Dendritic cell treated with granulocyte-macrophage colony-stimulating factor and Interleukin-4, amounts not matched to agents 40 ng/mL and 50 ng/mL, for 4 days (primary cell): ENCODE measurements around the gene SURF4.

Experiments used
- H3K27ac Mint-ChIP-seq: one replicate; pipeline ENCODE4 v1.8.0; 2022; ENCODE audit warnings: mild to moderate bottlenecking, mixed read lengths
- H3K27me3 Mint-ChIP-seq: one replicate; pipeline ENCODE4 v1.8.0; 2022; ENCODE audit warnings: mild to moderate bottlenecking, mixed read lengths
- H3K36me3 Mint-ChIP-seq: one replicate; pipeline ENCODE4 v1.8.0; 2022; ENCODE audit warnings: low read depth, mixed read lengths
- H3K4me1 Mint-ChIP-seq: one replicate; pipeline ENCODE4 v1.8.0; 2022; ENCODE audit warnings: low read depth, mixed read lengths
- H3K4me3 Mint-ChIP-seq: one replicate; pipeline ENCODE4 v1.8.0; 2022; ENCODE audit warnings: mild to moderate bottlenecking, moderate library complexity, mixed read lengths
- H3K9me3 Mint-ChIP-seq: one replicate; pipeline ENCODE4 v1.8.0; 2022; ENCODE audit warnings: mixed read lengths
- intact Hi-C: fragments of 100-400 bp; cut with micrococcal nuclease; formaldehyde crosslinking; loops from one replicate; pipeline ENCODE4 v1.15.0; 2022

SURF4 gene

DNA sequence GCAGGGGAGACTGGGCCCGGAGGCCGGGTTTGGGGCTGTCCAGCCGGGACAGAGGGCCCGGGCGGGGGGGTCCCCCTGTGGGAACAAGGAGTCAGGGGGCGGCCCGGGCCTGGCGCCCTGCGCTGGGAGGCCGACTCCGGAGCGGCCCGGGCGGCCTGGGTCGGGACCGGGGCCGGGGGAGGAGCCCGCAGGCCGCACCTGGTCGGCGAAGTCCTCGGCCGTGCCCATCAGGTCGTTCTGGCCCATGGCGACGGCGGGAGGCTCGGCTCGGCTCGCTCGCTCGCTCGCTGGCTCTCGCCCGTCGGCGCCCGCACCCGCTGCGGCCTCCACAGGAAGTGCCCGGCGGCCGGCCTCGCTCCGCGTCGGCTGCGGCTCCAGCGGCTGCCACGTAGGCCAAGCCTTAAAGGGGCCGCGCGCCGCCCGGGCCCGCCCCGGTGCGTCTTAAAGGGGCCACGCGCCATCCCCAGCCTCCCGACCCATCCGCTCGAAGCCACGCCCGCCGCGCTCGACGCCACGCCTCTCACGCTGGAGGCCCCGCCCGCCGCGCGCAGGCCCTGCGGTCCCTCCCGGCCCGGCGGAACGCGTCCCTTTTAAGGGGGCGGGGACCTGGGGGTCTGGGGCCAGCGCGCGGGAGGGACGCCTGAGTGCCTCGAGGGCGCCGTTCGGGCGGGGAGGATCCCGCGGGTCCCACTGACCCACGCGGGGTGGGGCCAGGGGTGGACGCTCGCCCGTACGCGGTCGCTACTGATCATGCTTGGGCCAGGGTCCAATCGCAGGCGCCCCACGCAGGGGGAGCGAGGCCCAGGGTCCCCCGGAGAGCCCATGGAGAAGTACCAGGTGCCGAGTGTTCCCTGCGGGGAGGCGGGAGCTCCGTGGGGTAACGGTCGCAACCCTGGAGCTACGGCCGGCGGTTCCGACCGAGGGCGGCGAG lies at the start of gene SURF4, which contains the start of gene STKLD1:
SURF4 (minus strand) TSS at position 337 of the 931 bp plus-strand sequence; CDS start at position 246, 91 bp downstream.
STKLD1 (plus strand) TSS at position 643 of the 931 bp plus-strand sequence; CDS start at position 751, 108 bp downstream.
- intact Hi-C loops: no loop called here
- Mint-ChIP-seq H3K36me3 (peaks cover 34% of the 10 kb centered on the region), H3K9me3 (no peaks in the 10 kb centered on the region), H3K4me3 (peak within 1 kb of the TSS; percentile 97), H3K4me1 (peaks cover 41% of the 10 kb centered on the region), H3K27me3 (peaks cover 2% of the 10 kb centered on the region), H3K27ac (peak within 1 kb of the TSS; percentile 94)

- H3K4me1 Mint-ChIP-seq: no peaks in the 10 kb centered on the region
- no peaks in the 10 kb centered on the region for H3K36me3 Mint-ChIP-seq
- intact Hi-C loops: no loop called here
- H3K27me3 Mint-ChIP-seq: peaks cover 46% of the 10 kb centered on the region
- H3K4me3 Mint-ChIP-seq: no peak overlapping the region
- H3K27ac Mint-ChIP-seq: no peak overlapping the region
- no peaks in the 10 kb centered on the region for H3K9me3 Mint-ChIP-seq
These were observed 49.3 kb upstream of the SURF4 start for GRCh38 chr9:133425049-133425632.

DNA sequence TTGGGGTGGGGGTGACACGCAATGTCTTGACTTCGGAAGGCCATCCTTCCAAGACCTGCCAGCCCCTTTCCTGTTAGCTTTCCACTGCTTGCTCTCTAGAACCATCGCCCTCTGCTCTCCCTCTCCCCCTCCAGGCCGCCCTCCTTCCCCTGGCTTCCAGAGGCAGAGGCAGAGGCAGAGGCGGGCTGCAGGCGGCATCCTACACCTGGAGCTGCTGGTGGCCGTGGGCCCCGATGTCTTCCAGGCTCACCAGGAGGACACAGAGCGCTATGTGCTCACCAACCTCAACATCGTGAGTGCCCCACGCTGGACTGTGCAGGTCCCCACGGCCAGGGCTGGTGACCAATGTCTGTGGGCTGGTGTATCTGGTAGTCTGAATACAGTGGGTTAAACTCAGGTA lies 48.3 kb upstream of the SURF4 start:
- intact Hi-C loops: loop anchor here (5.0 kb wide), 1 partner anchor 33 kb away; the partner anchor contains the start of gene CACFD1
- peaks cover 3% of the 10 kb centered on the region for H3K4me1 Mint-ChIP-seq
- no peaks in the 10 kb centered on the region for H3K36me3 Mint-ChIP-seq
- H3K27me3 Mint-ChIP-seq: peaks cover 37% of the 10 kb centered on the region
- no peak overlapping the region for H3K27ac Mint-ChIP-seq
- no peak overlapping the region for H3K4me3 Mint-ChIP-seq
- H3K9me3 Mint-ChIP-seq: no peaks in the 10 kb centered on the region

DNA sequence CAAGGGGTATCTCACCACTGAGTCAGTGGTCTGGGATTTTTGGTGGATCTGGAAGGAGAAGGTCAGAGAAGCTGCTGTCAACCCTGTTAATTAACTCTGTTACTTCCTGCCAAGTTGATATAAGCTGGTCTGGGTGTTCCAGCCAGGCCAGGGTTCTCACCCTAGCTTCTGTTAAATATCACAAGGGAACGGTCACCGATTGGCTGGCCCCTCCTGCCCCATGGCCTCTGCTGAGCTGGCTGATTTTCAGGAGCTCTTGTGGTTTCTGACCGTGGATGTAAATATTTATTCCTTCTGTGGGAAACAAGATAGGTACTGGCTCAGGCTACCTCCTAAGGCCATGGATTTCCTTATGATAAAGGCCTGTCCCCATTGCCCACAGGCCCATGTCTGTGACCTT lies 47.4 kb upstream of the SURF4 start:
- H3K4me3 Mint-ChIP-seq: no peak overlapping the region
- intact Hi-C loops: loop anchor here (5.0 kb wide), 1 partner anchor 34 kb away; the partner anchor contains the start of gene CACFD1

GRCh38 chr9:133421615-133422542 lies 46.0 kb upstream of the SURF4 start, which contains the start of gene ADAMTS13:
TSS of gene ADAMTS13 (plus strand) at chr9:133422367. CDS start at chr9:133422444, 77 bp downstream.
- peaks cover 16% of the 10 kb centered on the region for H3K4me1 Mint-ChIP-seq
- no peak within 1 kb of the TSS for H3K27ac Mint-ChIP-seq
- intact Hi-C loops: loop anchor here (5.0 kb wide), 1 partner anchor 35 kb away; the partner anchor contains the start of gene CACFD1
- H3K9me3 Mint-ChIP-seq: no peaks in the 10 kb centered on the region
- no peak within 1 kb of the TSS for H3K4me3 Mint-ChIP-seq
- H3K27me3 Mint-ChIP-seq: peaks cover 16% of the 10 kb centered on the region
- peaks cover 12% of the 10 kb centered on the region for H3K36me3 Mint-ChIP-seq

More for the DNA sequence above, 47.4 kb upstream of the SURF4 start:
- Mint-ChIP-seq H3K27me3 (peaks cover 30% of the 10 kb centered on the region), H3K27ac (no peak overlapping the region), H3K36me3 (peaks cover 2% of the 10 kb centered on the region), H3K4me1 (peaks cover 12% of the 10 kb centered on the region), H3K9me3 (no peaks in the 10 kb centered on the region)

DNA sequence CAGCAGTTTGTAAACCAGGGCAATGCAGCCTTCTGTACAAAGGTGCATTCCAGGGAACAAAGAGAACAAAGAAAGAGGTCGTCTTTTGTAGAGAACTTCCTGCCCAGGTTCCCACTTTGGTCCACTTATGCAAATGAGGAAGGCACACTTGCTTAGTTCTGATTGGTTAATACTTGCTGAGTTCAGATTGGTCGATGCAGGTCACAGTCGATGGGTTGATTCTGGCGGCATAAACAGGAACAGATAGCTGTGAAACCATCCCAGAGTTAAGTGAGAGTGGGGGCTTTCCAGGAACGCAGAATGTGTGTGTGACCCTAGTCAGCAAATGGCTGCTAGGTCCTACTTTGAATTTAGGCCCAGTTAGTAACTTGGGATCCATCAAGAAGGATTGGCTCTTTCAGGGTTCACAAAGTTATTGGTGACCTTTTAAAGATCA lies 44.5 kb upstream of the SURF4 start:
- Mint-ChIP-seq H3K36me3 (peaks cover 18% of the 10 kb centered on the region), H3K27ac (no peak overlapping the region), H3K9me3 (no peaks in the 10 kb centered on the region), H3K27me3 (peaks cover 4% of the 10 kb centered on the region), H3K4me1 (peaks cover 31% of the 10 kb centered on the region), H3K4me3 (no peak overlapping the region)
- intact Hi-C loops: loop anchor here (5.0 kb wide), 1 partner anchor 37 kb away; the partner anchor contains the start of gene CACFD1

GRCh38 chr9:133419005-133419404 lies 43.1 kb upstream of the SURF4 start:
- H3K4me1 Mint-ChIP-seq: peaks cover 40% of the 10 kb centered on the region
- no peaks in the 10 kb centered on the region for H3K9me3 Mint-ChIP-seq
- peaks cover 32% of the 10 kb centered on the region for H3K36me3 Mint-ChIP-seq
- peaks cover 3% of the 10 kb centered on the region for H3K27me3 Mint-ChIP-seq
- H3K27ac Mint-ChIP-seq: no peak overlapping the region
- intact Hi-C loops: no loop called here
- H3K4me3 Mint-ChIP-seq: peak overlapping the region; percentile 92

DNA sequence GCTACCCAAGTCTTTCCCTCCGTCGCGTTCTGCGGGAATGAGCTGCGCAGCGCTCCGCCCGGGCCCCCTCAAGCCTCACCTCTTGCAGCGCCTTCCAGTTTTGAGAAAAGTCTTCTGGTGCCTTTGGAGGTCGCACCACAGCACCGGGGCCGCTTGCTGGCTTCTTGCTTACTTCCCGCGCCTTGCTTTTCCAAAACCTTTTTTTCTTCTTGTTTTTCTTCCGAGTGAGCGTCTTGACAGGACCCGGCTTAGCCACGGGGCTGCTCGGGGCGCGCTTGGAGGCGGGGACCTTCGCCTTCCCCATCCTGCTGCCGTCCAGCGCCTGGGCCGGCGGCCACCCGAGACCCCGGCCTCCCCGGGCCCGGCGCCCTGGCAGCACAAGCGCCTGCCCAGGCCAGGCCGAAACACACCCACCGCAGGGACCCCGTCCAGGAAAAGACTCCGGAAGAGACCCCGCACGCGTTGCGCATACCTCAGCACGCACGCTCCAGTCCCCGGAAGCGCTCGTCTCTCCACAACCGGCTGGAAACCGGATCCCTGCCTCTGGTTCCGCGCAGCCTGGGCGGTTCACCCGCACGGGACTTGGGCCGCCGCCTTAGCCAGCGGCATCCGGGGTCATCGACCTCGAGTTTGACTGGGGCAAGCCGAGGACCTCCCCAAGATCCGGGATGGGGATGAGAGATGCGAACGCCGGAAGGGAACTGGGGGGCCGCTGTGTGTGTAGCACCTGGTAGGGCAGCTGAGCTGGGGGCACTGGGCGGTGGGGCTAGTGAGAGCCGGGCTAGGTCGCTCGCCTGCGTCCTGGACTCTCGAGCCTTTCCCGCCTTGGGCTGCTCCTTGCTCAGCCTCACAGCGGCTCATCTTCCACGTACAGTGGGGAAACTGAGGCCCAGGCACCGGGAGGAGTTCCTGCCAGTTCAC lies 41.9 kb upstream of the SURF4 start, which contains the start of gene REXO4:
REXO4 (minus strand) TSS at position 470 of the 921 bp plus-strand sequence; CDS start at position 304, 166 bp downstream.
- no peaks in the 10 kb centered on the region for H3K9me3 Mint-ChIP-seq
- H3K4me3 Mint-ChIP-seq: peak within 1 kb of the TSS; percentile 92
- intact Hi-C loops: no loop called here
- peak within 1 kb of the TSS; percentile 93 for H3K27ac Mint-ChIP-seq
- H3K4me1 Mint-ChIP-seq: peaks cover 42% of the 10 kb centered on the region
- peaks cover 2% of the 10 kb centered on the region for H3K27me3 Mint-ChIP-seq
- peaks cover 44% of the 10 kb centered on the region for H3K36me3 Mint-ChIP-seq

GRCh38 chr9:133415170-133415569 lies 39.3 kb upstream of the SURF4 start:
- H3K4me3 Mint-ChIP-seq: no peak overlapping the region
- H3K27me3 Mint-ChIP-seq: no peaks in the 10 kb centered on the region
- no peaks in the 10 kb centered on the region for H3K9me3 Mint-ChIP-seq
- intact Hi-C loops: no loop called here
- peaks cover 70% of the 10 kb centered on the region for H3K36me3 Mint-ChIP-seq
- peaks cover 42% of the 10 kb centered on the region for H3K4me1 Mint-ChIP-seq
- H3K27ac Mint-ChIP-seq: no peak overlapping the region

DNA sequence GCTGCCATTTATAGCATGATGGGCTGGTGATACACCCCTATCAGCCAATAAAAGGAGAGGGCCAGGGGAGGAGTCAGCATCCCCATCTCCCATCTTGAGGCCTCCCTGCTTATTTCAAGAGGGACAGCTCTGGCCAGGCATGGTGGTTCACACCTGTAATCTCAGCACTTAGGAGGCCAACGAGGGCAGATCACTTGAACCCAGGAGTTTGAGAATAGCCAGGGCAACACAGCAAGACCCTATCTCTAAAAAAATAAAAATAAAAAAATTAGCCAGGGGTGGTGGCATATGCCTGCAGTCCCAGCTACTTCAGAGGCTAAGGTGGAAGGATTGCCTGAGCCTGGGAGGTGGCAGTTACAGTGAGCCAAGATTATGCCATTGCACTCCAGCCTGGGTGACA lies 32.2 kb upstream of the SURF4 start:
- intact Hi-C loops: no loop called here
- H3K9me3 Mint-ChIP-seq: no peaks in the 10 kb centered on the region
- H3K36me3 Mint-ChIP-seq: peaks cover 97% of the 10 kb centered on the region
- no peak overlapping the region for H3K4me3 Mint-ChIP-seq
- H3K27me3 Mint-ChIP-seq: no peaks in the 10 kb centered on the region
- no peak overlapping the region for H3K27ac Mint-ChIP-seq
- peaks cover 10% of the 10 kb centered on the region for H3K4me1 Mint-ChIP-seq

DNA sequence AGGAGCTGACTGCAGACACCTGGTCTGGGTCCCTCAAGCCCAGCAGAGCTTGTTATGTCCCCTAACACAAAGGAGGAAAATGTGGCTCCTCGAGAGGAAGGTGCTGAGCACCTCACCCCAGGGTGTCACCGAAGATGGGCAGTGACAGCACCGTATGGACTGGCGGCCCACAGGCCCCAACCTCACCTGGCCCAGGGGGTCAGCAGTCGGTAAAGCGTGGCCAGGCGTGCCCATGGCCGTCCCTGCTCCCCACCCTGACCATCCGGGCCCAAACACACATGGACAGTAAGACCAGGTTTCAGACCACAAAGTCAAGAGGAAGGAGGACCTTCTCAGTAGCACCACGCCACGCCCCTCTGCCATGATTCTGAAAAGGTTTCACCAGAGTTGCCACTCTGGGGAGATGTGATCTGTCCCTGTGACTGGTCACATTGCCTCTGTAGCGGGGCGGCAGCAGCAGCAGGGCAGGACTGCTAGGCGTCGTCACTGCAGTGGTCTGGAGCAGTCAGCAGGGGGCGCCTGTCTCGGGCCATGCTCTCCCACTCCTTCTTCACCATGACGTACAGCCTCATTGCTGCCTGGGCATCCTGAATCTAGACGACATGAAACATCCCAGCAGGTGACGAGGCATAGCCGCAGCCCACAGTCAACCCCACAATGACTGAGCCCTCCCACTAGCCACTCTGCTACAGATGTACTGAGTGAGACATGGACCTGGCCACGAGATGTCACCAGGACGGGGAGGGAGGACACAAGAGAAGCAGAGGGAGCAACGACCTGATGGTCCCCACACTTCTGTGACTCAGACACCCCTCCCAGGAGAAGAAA lies 30.8 kb upstream of the SURF4 start:
- Mint-ChIP-seq H3K4me3 (no peak overlapping the region), H3K27ac (no peak overlapping the region), H3K9me3 (no peaks in the 10 kb centered on the region), H3K4me1 (peaks cover 10% of the 10 kb centered on the region), H3K36me3 (peaks cover 97% of the 10 kb centered on the region), H3K27me3 (no peaks in the 10 kb centered on the region)
- intact Hi-C loops: loop anchor here (1.0 kb wide), 1 partner anchor 80 kb away; no protein-coding TSS in a partner anchor
